Uterus (tissue), 4 donors: ENCODE data around the gene TMEM114. TPM values are rescaled to one million over a fixed set of nuclear protein-coding genes. Genes with fewer than 3 reads are reported as not detected.

ENCODE experiments used
- DNase-seq, 2 donors: peaks; one replicate each; pipeline ENCODE4 v3.0.0-alpha.2; 2019 to 2020
- H3K27ac ChIP-seq, 2 donors: fragments of 200-600 bp; sonication (generic); 1 replicate in 1 of 2; 2 replicates in 1 of 2; pipeline ENCODE4 v1.5.1; 2016 to 2018
- H3K27me3 ChIP-seq, 2 donors: fragments of 200-600 bp; sonication (generic); one replicate each; pipeline ENCODE4 v1.5.1; 2018 to 2019; ENCODE audit warnings: control low read depth in 1 of 2
- H3K36me3 ChIP-seq, 2 donors: fragments of 200-600 bp; sonication (generic); one replicate each; pipeline ENCODE4 v1.5.1; 2019; ENCODE audit warnings: control low read depth in 1 of 2
- H3K4me1 ChIP-seq, 2 donors: fragments of 200-600 bp; sonication (generic); one replicate each; pipeline ENCODE4 v1.5.1; 2018 to 2019; ENCODE audit warnings: control low read depth in 1 of 2
- H3K4me3 ChIP-seq, 2 donors: fragments of 200-600 bp; sonication (generic); 1 replicate in 1 of 2; 2 replicates in 1 of 2; pipeline ENCODE4 v1.5.1; 2018 to 2019; ENCODE audit warnings: mild to moderate bottlenecking in 1 of 2
- H3K9me3 ChIP-seq, 2 donors: fragments of 200-600 bp; sonication (generic); one replicate each; pipeline ENCODE4 v1.5.1; 2019; ENCODE audit warnings: control low read depth in 1 of 2
- CTCF ChIP-seq, 4 experiments: fragments of 200-600 bp in 2 of 4; fragments of 450-650 bp in 2 of 4; sonication (generic) in 2 of 4; IDR thresholded peaks; one replicate each; pipeline ENCODE4 v1.5.1; 2016 to 2019; ENCODE audit warnings: antibody characterized with exemption in 4 of 4, mild to moderate bottlenecking in 2 of 4, moderate library complexity in 1 of 4
- POLR2A ChIP-seq, 2 donors: fragments of 450-650 bp; IDR thresholded peaks; one replicate each; pipeline ENCODE4 v1.6.1; 2016; ENCODE audit warnings: antibody characterized with exemption in 2 of 2, mild to moderate bottlenecking in 1 of 2, moderate library complexity in 1 of 2
- intact Hi-C: fragments of 100-400 bp; cut with DNase I; formaldehyde crosslinking; loops from one replicate; pipeline ENCODE4 v1.15.1; 2023; ENCODE audit warnings: low total_unique reads
- total RNA-seq, 4 donors: library from RNA; depleted of rRNA in 3 of 4; stranded (reverse); fragments of >200 nt in 3 of 4; gene quantifications; one replicate each; pipeline versions ENCODE4 v1.1.0 to v1.2.4, GENCODE V29; 2014 to 2023
- donor health status: DM: yes; HTN: yes; CAD: no.

TMEM114 gene
- total RNA-seq, 4 donors from 2014 or later: not detected

GRCh38 chr16:8549843-8550412 is 40.4 kb downstream of the TMEM114 start:
- intact Hi-C loops: no loop called here
- no peak overlapping the region for H3K27ac ChIP-seq
- H3K4me1 ChIP-seq: no peaks in the 10 kb centered on the region
- H3K27me3 ChIP-seq: no peaks in the 10 kb centered on the region
- H3K9me3 ChIP-seq: no peaks in the 10 kb centered on the region
- no peak for TF ChIP-seq CTCF (IDR thresholded peaks at IDR 0.05)
- TF ChIP-seq POLR2A (IDR thresholded peaks at IDR 0.05): no peak
- no peaks in the 10 kb centered on the region for H3K36me3 ChIP-seq
- no peak overlapping the region for H3K4me3 ChIP-seq
- no peak for DNase-seq

GRCh38 chr16:8548166-8548565 is 42.1 kb downstream of the TMEM114 start:
- Histone ChIP-seq H3K27ac (no peak overlapping the region), H3K27me3 (no peaks in the 10 kb centered on the region), H3K9me3 (no peaks in the 10 kb centered on the region), H3K4me1 (no peaks in the 10 kb centered on the region), H3K36me3 (no peaks in the 10 kb centered on the region), H3K4me3 (no peak overlapping the region)
- intact Hi-C loops: no loop called here
- DNase-seq: no peak
- no peak for TF ChIP-seq POLR2A (IDR thresholded peaks at IDR 0.05)
- TF ChIP-seq CTCF (IDR thresholded peaks at IDR 0.05): no peak

GRCh38 chr16:8547762-8548161 is 42.5 kb downstream of the TMEM114 start:
- H3K36me3 ChIP-seq: no peaks in the 10 kb centered on the region
- H3K4me3 ChIP-seq: no peak overlapping the region
- no peak for DNase-seq
- TF ChIP-seq POLR2A (IDR thresholded peaks at IDR 0.05): no peak
- TF ChIP-seq CTCF (IDR thresholded peaks at IDR 0.05): no peak
- no peak overlapping the region for H3K27ac ChIP-seq
- no peaks in the 10 kb centered on the region for H3K9me3 ChIP-seq
- H3K4me1 ChIP-seq: no peaks in the 10 kb centered on the region
- no peaks in the 10 kb centered on the region for H3K27me3 ChIP-seq
- intact Hi-C loops: no loop called here

- no peak overlapping the region for H3K27ac ChIP-seq
- no peaks in the 10 kb centered on the region for H3K27me3 ChIP-seq
- H3K9me3 ChIP-seq: no peaks in the 10 kb centered on the region
- TF ChIP-seq CTCF (IDR thresholded peaks at IDR 0.05): no peak
- no peak for TF ChIP-seq POLR2A (IDR thresholded peaks at IDR 0.05)
- no peak overlapping the region for H3K4me3 ChIP-seq
- no peak for DNase-seq
- intact Hi-C loops: no loop called here
- H3K4me1 ChIP-seq: no peaks in the 10 kb centered on the region
- no peaks in the 10 kb centered on the region for H3K36me3 ChIP-seq
Measured at GRCh38 chr16:8544406-8544805, 45.9 kb downstream of the TMEM114 start.

GRCh38 chr16:8543258-8543657 is 47.1 kb downstream of the TMEM114 start:
- no peaks in the 10 kb centered on the region for H3K9me3 ChIP-seq
- H3K36me3 ChIP-seq: no peaks in the 10 kb centered on the region
- DNase-seq: no peak
- intact Hi-C loops: no loop called here
- no peaks in the 10 kb centered on the region for H3K27me3 ChIP-seq
- H3K4me3 ChIP-seq: no peak overlapping the region
- TF ChIP-seq CTCF (IDR thresholded peaks at IDR 0.05) (no peak), POLR2A (IDR thresholded peaks at IDR 0.05) (no peak)
- H3K4me1 ChIP-seq: no peaks in the 10 kb centered on the region
- no peak overlapping the region for H3K27ac ChIP-seq
